HG03066 (cell line): Measurements from ENCODE around the gene GARNL3.

Experiments
- ATAC-seq: cut with Tn5 transposase; IDR thresholded peaks from one replicate; pipeline ENCODE4 v1.9.1; 2021; ENCODE audit warnings: low read depth; ENCODE audit not compliant: unreplicated experiment

GARNL3 gene

DNA sequence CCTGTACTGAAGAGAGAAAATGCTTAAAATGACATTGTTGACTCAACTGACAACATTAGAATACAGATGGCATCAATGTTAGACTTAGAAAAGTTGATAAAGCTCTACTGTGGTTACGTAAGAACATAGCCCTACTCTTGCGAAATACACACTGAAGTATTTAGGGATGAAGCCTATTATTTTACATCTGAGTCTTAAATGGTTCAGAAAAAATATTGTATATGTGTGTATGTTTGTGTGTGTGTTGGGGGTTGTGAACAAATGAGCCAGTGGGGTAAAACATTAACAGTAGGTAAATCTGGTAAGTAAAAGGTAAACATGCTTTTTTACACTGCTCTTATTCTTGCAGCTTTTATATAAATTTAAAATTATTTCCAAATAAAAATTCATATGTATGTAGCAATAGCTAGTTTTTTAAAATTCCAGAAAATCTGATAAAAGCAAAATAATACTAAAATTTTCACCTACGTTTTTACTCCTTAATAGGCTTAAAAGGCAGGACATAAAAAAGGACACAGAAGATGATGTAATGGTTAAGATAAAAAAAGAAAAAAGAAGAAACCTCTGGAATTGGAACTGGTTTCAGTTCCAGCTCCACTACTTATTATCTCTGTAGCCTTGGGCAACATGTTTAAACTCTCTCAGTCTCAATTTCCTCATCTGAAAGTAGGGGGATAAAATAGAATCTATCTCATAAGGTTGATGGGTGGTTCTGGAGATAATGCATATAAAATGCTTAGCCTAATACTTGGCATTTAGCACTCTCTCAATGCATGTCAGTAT is 44.3 kb downstream of the GARNL3 start:
- no peak for ATAC-seq

DNA sequence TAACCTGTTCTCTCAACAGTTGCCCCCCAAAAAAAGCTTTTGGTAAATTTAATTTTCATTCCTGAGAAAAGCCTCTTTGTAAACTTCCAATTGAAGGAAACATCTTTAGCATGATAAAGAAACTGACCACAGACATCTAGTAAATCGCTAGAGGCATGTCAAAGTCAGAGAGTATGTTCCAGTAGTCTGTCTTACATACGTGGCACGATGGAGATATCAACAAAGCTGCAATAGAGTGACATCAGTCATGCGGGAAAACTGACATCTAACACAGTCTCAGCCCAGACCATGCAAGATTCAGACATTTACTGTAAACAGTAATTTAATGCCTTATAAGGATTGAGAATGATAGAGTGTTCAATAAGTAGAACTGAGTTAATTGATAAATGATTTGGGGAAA is 45.1 kb downstream of the GARNL3 start:
- ATAC-seq = no peak

DNA sequence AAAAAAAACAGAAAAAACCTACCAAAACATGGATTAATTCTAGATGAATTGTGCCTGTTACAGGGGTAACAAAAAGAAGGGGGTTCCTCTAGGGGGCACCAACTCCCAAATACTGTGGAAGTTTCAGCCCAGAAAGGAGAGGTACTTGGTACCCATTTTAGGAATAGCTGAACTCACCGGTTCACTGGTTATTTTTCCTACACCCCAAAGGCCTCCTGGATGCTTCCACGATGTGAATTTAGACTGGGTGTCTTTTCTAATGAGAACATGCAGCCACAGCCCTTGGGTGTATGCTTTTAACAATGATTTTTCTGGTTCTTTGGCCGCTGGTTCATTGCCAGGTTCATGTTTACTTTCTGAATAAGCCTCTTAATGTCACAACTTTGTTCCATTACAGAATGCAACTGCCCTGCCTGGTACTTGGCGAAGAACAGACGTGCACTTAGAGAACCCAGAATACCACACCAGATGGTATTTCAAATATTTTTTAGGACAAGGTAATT is 46.7 kb downstream of the GARNL3 start:
- no peak for ATAC-seq

DNA sequence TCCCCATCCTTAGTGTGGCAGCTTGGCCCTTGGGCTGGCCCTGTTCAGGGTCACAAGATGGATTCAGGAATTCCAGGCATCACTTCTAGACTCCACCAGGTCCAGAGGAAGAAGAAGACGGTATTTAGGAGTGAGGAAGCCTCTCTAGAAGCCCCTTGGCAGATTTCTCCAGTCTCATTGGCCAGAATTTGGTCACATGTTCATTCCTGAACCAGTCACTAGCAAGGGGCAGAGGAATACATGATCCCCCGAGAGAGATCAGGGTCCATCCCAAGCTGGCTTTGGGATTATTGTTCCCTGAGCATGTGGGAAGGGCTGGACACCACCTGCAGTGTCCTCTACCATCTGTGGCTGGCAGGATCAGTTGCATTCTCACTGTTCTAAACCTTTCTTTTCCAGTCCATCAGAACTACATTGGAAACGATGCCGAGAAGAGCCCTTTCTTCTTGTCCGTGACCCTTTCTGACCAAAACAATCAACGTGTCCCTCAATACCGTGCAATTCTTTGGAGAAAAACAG is 48.5 kb downstream of the GARNL3 start:
- ATAC-seq = no peak

DNA sequence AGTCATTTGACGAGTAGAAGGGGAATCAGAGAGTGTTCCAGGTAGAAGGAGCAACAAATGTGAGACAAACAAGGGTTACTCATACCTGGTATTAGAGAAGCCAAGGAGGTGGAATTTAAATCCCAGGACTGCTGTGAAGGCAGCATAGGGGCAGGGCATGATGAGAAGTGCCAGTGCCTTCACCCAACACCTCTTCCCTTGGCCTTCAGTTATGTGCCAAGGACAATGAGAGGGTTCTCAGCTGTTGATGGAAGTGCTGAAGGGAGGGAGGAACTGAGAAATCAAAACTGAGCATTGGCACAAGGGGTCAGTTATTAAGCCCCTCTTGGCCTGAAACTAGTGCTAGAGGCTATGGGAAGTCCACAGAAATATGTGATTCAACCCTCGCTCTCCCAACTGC is 50.3 kb downstream of the GARNL3 start:
- no peak for ATAC-seq

DNA sequence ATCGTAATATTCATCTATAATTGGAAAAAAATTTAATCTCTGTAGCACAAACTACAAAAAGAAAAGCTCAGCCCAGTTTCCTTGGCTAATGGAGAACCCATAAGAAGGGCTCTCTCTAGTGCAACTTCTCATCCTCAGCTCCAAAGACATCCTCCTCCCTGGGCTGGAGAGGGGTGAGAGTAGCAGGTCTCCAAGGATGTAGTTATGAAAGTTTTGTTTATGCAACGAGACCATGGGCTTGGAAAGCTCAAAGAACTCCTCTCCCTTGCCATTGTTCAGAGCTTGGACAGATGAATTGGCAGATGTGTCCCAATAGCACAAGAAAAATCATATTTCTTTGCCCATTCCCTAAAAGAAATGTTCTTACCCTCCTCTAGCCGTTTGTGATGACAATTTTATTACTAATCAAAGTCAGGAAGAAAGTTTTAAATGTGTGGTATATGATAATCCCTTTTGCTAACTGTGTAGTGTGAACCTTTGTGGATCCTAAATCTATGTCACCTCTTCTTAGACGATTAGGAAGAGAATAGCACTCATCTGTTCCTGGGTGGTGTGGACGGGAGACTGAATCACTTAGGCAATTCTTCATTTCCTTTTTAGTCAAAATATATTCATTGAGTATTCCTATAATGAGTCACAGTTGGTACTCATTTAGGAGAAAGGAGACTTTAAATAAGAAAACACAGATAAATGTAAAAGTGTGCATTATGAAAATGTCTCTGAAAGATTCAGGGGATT is 52.2 kb downstream of the GARNL3 start:
- no peak for ATAC-seq

DNA sequence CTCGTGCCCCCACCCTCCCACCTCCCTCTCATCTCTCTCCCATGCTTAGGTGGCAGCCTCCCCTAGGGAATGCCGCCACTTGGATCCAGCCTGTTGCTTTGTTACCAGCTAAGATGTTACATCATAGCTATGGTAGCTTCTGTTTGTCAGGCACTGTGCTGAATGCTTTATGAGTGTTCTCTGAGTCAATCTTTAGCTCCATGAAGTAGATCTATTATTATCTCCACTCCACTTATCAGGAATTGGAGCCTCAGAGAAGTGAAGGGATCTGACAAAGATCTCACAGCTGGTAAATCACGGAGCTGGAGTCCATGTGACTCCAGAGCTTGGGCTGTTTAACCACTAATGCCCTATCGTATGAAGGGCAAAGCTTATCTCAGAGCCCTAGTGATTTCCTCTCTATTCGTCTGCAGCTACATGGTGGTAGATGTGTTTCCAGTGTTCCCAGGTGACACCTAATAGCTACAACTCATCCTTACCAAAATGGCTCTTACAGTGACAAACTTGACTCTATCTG is 54.1 kb downstream of the GARNL3 start:
- no peak for ATAC-seq

DNA sequence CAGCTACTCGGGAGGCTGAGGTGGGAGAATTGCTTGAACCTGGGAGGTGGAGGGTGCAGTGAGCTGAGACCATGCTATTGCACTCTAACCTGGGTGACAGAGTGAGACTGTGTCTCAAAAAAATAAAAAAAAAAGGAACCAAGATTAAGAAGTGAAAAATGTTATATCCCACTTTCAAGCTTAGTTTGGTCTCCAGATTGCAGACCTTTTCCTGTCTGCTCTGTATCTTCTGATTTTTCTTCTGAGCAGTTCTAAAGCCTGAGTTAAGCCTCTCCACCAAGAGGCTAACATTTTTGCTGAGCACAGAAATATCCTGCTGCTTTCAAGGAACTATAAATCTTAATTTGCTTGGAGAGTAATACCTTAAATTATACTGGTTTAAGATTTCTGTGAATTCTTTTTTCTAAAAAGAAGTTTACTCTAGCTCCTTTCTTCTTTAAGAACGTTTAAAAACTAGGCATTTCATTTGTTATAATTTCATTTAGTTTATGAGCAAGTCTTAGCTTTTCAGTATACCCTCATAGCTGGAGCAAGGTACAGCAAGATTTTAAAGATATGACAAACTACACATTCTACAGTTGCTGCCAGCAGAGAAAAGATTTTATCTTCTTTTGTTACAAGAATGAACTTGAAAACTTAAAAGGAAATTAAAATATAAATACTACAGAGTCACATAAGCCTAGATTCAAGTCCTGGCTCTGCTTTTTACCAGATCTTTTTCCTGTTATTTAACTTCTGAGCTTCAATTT is 55.0 kb downstream of the GARNL3 start:
- ATAC-seq = no peak

DNA sequence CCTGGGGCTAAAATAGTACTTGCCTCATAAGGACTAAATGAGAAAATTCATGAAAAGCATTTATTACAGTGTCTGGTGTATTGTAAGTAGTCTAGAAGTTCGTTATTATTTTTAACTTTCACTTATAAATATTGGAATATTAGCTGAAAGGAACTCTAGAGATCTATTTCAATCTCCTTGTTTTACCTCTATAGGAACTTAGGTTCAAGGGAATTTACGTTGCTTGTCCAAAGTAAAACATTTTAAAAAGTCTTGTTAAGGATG is 55.5 kb downstream of the GARNL3 start:
- no peak for ATAC-seq

DNA sequence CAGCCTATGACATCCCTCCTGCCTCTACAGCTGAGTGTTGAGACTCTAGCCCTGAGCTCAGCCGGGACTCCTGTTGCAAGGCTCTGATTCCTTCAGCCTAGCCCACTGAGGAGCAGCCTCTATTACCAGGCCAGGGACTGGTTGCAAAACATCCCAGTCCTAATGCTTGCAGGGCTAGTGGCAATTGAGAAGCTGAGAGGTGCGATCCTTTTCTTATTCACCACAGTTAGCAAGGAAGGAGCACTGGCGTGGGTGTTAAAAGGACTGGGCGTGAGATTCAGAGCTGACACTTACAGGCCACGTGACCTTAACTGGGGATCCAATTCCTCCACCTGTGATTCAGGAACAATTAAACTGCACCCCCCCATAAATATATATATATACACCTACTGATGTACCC is 58.8 kb downstream of the GARNL3 start:
- ATAC-seq = no peak

DNA sequence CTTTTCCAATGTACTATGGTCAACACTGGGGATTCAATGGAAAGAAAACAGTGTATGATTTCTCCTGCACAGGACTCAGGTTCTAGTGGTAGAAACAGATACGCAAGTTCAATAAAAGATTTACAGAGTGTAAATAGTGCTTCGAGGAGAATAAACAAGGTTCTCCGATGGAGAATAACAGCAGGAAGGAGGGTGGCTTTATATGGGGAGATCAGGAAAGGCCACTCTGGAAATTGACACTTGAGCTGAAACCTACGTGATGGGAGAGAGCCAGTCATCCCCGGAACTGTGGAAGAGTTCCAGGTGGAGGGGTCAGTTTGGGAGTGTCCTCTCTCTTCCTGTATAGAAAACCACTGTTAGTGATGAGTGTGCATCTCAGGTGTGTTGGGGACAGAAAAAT is 65.9 kb downstream of the GARNL3 start:
- no peak for ATAC-seq

DNA sequence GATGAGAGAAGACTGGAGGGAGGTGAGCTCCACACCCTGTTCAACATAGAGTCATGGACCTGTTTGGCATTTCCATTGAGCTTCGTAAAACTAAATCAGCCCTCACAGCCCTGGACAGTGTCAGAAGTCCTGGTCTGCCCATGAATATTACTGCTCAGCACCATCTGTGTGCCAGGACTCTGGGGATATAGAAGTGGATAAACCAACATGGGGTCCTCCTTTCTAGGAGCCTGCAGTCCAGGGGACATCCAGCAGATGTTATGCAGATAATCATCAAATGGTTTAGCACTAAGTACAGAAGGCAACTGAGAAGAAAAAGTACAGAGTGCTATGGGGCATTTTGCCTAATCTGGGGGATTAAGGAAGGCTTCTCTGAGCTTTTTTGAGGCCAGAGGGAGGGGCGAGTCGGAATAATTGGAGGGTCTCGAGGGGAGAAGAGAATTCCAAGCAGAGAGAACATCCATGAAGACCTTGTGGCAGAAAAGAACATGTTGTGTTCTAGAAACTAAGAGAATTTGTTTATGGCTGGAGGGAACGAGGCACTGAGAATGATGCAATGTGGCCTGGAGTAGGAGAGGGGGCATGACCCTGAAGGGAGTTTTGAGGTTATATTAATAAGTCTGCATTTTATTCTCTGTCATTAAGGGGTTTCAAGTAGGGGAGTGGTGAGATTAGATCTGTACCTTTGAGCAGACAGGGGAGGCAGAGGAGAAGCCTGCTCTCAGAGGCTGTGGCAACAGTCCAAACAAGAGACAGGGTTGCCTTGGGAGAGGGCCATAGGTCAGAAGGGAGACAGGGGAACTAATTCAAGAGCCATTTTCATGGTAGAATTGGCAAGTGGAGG is 68.9 kb downstream of the GARNL3 start:
- no peak for ATAC-seq

DNA sequence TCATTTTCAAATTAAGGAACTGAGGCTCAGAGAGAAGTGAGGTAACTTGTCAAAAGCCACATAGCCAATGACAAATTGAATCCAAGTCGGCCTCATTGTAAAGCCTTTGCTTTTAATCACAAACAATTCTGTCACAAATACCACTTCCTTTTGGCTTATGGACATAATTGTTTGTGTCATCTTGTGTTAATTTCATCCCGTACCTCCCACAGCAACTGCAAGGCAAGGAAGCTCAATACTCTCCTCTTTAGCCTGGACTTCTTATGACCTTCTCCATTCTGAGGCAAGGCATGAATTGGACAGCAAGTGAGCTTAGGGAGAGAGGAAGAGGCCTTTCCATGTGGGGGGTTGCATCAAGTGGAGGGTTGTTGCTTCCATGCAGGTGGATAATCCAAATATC is 70.2 kb downstream of the GARNL3 start:
- no peak for ATAC-seq

DNA sequence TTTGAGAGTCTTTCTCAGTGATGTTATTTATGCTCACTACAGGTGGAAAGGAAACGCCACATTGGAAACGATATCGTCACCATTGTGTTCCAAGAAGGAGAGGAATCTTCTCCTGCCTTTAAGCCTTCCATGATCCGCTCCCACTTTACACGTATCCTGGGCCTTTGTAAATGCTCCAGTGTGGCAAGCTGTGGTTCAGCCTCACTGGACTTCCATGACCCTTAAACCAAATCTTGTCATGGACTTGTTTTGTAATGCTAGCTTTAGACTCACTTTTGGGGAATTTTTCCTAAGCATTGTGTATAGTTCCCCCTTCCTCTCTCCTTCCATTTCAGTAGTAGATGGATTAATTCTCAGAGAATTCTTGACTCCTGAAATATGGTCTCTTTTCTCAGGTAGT is 71.5 kb downstream of the GARNL3 start:
- ATAC-seq = no peak

DNA sequence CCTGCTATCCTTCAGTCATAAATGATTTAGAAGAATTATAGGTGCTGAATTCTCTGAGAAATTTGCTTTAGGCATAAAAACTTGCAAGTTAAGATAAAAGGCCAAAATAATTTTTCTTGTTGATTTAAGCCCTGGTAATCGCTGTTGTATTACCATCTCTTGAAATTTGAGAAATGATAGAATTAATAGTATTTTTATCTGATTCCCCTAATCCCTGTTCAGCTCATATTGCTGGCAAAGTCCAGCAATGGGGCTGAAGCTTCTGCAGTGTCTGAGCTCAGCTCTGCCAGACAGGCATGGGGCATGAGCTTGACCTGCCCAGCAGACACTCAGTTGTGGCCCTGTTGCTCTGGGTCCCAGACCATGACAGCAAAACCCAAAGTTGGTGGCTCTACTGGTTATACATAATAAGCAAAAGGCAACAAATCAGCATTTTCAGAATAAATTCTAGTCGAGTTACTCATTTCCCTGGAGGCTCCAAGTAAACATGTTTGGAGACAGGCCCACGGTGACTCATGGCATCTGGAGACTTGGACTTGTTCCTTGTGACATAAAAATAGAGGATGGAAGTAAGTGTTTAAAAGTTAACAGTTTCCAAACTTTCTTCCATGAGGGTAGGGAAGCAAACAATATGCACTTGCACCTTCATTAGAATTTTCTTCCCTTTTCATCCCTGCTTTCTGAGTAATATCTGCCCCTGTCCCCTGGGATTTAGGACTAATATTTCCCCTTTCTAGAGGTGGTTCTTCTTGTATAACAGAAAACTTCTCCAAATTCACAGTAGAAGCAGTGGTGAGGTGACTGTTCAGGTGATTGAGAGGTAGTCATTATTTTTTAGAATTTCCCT is 72.2 kb downstream of the GARNL3 start:
- no peak for ATAC-seq

DNA sequence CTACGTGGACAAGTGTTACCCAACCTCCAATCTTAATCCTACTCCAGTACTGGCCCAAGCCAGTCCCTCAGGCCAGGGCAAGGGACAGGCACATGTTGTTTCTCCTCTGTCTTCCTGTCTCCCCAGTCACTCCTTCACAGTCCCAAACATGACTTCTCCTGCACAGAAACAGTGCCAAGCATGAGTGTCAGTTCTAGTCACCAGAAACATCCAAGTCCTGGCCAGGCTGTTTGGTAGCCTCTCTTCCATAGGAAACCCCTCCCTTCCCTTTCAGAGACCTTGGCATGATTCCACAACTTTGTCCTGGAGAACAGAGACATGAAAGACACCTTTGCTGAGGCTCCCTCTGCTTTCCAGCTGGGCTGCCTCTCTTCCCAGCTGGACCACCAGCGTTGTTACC is 76.1 kb downstream of the GARNL3 start:
- ATAC-seq = no peak

DNA sequence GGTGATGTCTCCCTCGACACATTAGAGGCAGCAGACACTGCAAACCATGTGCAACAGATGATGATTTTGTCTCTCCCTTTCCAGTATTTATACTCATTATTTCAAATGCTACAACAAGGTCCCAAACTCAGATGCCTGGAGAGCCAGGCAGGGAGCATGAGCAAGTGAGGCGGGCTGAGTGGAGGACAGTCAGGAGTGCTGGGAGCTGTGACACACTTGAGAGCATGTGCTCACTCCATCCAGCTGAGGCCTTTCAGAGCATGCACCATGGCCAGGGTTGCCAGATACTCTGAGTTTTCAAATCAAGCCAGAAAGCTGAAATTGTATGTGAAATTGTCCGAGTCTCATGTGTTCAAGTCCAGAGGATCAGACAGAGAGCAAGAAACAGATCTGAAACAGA is 76.6 kb downstream of the GARNL3 start:
- ATAC-seq = no peak

DNA sequence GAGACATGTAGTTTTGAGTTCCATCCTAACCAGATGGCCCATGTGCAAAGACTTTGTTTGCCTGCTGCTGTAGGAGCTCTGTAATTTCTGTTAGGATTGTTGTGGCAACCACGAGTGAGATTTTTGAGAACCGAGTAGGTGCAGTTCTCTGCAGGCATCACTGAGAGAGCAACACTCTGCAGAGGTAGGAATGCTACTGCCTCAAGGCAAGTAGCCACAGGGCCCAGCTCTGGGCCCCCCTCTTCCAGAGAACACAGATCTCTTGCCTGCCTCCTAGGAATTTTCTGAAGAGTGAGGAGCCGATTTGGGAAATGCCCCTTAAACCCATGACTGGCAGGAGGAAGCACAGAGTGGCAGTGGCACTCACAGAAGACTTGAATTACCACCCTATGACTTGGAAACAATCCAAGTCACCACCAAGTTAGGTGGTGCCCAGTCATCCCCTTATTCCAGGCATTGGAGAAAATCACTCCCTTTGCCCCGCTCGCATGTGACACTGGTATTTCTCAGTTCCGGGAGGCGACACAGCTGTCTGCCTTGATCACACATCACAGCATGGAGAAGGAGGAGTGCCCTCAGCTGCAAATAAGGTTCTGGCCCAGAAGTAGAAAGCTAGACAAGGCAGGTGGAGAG is 79.9 kb downstream of the GARNL3 start:
- ATAC-seq = no peak

DNA sequence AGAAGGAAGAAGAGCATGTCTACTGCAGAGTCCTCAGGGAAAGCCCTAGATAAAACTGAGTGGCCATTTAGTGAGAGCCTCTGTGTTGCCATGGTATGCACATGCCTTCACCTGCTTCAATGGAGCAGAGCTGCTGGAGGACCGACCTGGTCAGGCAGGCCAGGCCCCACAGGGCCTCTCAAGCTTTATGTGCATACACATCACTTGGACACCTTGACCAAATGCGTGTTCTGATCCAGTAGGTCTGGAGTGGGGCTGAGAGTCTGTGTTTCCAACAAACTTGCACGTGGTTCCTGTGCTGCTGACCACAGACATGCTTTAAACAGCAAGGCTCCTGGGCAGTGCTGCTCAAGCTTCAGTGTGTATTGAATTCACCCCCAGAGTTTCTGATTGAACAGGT is 81.0 kb downstream of the GARNL3 start:
- ATAC-seq = no peak
